ENCODE results near the gene ERFE. TPM values are rescaled to one million over a fixed set of nuclear protein-coding genes. Genes with fewer than 3 reads are reported as not detected.

Gene ERFE
- total RNA-seq, 1 donor, result 1.8 TPM

DNA sequence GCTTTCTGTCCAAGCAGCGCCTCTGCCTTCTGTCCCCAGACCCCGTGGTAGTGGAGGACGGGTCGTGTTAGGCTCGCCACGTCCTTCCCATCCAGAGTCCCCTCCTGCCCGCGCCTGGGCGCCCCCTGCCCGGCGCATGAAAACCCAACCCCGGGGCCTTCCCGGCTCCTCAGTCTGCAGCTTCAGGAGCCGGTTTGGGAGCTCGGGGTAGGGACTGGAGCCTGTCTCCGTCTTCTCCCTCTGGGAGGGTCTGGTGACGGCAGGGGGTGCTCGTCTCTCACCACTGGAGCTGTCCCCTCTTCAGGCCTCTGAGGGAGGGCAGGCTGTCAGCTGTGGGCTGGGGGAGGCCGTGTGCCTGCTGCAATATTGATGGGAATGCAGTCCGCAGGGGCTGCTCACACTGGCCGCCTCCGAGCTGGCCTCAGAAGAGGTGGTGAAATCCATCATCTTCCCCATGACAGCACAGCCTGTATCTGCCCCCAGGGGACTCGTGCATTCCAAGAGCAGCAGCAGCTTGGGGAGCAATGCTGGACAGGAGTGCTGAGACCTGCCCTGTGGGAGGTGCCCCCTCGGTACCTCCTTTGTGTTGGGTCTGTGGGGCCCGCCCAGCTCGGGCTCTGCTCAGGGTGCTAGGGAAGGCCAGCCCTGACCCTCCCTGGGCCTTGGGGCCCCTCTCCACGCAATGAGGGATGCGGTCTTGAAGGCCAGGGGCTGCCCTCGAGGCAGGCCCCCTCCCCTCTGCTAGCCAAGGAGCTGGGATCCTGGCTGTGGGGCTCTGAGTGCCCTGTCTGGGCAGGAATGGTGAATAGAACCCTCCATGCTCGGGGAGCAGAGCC is 38.1 kb upstream of the ERFE start:
- Histone ChIP-seq H3K4me1 (ENCODE audit: insufficient read depth, low read length) (peaks cover 7% of the 10 kb centered on the region), H3K36me3 (ENCODE audit: insufficient read depth, low read length) (no peaks in the 10 kb centered on the region), H2AFZ (ENCODE audit: low read length) (no peak overlapping the region), H3K9me3 (ENCODE audit: low read depth, low read length) (no peaks in the 10 kb centered on the region), H3K4me2 (ENCODE audit: insufficient read depth, low read length) (no peak overlapping the region), H3K4me3 (ENCODE audit: insufficient read depth, low read length) (no peak overlapping the region), H4K20me1 (ENCODE audit: insufficient read depth, low read length) (no peaks in the 10 kb centered on the region), H3K27ac (ENCODE audit: low read depth, low read length) (no peak overlapping the region), H3K27me3 (ENCODE audit: insufficient read depth, low read length) (peaks cover 16% of the 10 kb centered on the region), H3K79me2 (ENCODE audit: insufficient read depth, low read length) (no peaks in the 10 kb centered on the region)
- peak; percentile 85 for DNase-seq (ENCODE audit: insufficient read length, low spot score, missing footprints)
- TF ChIP-seq, protein P1, sequence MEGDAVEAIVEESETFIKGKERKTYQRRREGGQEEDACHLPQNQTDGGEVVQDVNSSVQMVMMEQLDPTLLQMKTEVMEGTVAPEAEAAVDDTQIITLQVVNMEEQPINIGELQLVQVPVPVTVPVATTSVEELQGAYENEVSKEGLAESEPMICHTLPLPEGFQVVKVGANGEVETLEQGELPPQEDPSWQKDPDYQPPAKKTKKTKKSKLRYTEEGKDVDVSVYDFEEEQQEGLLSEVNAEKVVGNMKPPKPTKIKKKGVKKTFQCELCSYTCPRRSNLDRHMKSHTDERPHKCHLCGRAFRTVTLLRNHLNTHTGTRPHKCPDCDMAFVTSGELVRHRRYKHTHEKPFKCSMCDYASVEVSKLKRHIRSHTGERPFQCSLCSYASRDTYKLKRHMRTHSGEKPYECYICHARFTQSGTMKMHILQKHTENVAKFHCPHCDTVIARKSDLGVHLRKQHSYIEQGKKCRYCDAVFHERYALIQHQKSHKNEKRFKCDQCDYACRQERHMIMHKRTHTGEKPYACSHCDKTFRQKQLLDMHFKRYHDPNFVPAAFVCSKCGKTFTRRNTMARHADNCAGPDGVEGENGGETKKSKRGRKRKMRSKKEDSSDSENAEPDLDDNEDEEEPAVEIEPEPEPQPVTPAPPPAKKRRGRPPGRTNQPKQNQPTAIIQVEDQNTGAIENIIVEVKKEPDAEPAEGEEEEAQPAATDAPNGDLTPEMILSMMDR (IDR thresholded peaks at IDR 0.05; ENCODE audit: extremely low read depth, low read depth, low read length), result no peak

DNA sequence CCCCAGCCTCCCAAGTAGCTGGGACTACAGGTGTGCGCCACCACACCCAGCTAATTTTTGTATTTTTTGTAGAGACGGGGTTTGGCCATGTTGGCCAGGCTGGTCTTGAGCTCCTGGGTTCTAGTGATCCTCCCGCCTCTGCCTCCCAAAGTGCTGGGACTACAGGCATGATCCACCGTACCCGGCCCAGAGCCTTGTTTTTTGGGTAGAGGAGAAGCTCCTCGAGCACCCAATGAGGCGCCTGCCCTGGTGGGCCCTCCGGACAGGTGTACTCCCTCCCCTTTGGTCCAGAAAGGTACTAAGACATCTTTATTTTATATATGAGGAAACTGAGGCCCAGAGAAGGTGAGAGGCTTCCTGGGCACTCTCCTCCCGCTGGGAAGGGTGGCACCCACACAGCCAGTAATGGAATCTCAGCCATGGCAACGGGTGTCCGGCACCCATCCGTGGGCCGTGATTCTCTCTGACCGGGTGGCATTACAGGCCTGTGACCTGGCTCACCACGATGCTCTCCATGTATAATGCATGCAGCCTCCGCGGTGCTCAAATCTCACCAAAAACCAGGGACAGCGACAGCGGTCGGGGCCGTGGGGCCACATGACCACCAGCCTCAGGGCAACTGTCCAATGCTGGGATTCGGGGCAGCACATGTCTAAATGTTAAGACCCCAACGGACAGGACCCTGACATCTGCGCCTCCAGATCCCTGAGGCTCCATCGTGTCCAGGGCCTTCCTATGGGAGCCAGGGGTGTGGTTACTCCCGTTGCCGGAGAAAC is 37.1 kb upstream of the ERFE start:
- no peaks in the 10 kb centered on the region for H3K36me3 ChIP-seq (ENCODE audit: insufficient read depth, low read length)
- H3K9me3 ChIP-seq (ENCODE audit: low read depth, low read length), result no peaks in the 10 kb centered on the region
- H3K27me3 ChIP-seq (ENCODE audit: insufficient read depth, low read length), result peaks cover 16% of the 10 kb centered on the region
- H4K20me1 ChIP-seq (ENCODE audit: insufficient read depth, low read length), result no peaks in the 10 kb centered on the region
- peaks cover 7% of the 10 kb centered on the region for H3K4me1 ChIP-seq (ENCODE audit: insufficient read depth, low read length)
- no peak overlapping the region for H3K4me2 ChIP-seq (ENCODE audit: insufficient read depth, low read length)
- no peak overlapping the region for H3K27ac ChIP-seq (ENCODE audit: low read depth, low read length)
- DNase-seq (ENCODE audit: insufficient read length, low spot score, missing footprints), result peak; percentile 47
- H3K4me3 ChIP-seq (ENCODE audit: insufficient read depth, low read length), result no peak overlapping the region
- TF ChIP-seq, protein P1 (IDR thresholded peaks at IDR 0.05; ENCODE audit: extremely low read depth, low read depth, low read length), result no peak
- no peak overlapping the region for H2AFZ ChIP-seq (ENCODE audit: low read length)
- no peaks in the 10 kb centered on the region for H3K79me2 ChIP-seq (ENCODE audit: insufficient read depth, low read length)

DNA sequence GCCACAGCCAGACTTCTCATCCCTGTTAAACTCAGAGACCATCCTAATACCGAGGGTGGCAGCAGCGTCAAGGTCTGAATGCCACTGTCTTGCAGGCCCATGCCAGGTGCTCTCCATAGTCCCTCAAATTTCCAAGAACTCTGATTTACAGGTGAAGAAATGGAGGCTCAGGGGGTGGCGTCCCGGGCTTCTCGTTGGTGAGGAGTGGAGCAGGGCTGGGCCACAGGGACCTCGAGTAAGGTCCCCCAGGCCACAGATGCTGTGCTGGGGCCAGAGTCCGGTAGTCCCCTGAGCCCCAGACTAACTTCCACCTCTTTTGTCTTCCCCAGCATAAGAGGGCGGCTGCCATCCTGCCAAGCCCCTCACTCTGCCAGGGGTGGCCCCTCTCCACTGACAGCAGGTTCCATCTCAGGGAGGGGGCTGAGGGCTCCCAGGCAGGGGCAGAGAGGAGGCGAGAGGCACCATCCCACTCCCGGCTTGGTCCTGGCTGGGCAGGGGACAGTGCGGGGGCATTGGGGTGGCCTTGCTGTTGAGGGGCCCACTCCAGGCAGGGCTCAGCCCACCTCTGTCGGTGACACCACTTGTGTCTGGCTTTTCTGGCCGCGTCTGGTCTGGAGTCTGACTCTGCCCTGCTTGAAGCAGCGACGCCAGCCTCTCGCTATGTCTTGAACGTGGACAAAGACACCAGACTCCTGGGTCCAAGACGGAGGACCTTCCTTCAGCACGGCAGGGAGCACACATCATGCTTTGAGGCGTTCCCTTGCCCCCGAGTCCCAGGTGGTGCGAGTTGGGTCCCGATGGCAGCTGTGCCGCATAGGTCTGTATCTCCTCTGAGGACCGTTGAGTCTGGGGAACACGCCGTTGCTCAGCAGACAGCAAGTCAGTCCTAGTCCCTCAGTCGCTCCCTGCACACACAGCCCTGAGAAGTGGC is 36.2 kb upstream of the ERFE start:
- no peak overlapping the region for H3K27ac ChIP-seq (ENCODE audit: low read depth, low read length)
- TF ChIP-seq, protein P1 (IDR thresholded peaks at IDR 0.05; ENCODE audit: extremely low read depth, low read depth, low read length), result no peak
- no peak overlapping the region for H2AFZ ChIP-seq (ENCODE audit: low read length)

More for the DNA sequence above, 36.2 kb upstream of the ERFE start:
- peak; percentile 58 for DNase-seq (ENCODE audit: insufficient read length, low spot score, missing footprints)
- Histone ChIP-seq H3K4me2 (ENCODE audit: insufficient read depth, low read length) (no peak overlapping the region), H3K9me3 (ENCODE audit: low read depth, low read length) (no peaks in the 10 kb centered on the region), H3K27me3 (ENCODE audit: insufficient read depth, low read length) (peaks cover 16% of the 10 kb centered on the region), H4K20me1 (ENCODE audit: insufficient read depth, low read length) (no peaks in the 10 kb centered on the region), H3K36me3 (ENCODE audit: insufficient read depth, low read length) (no peaks in the 10 kb centered on the region), H3K4me1 (ENCODE audit: insufficient read depth, low read length) (peaks cover 9% of the 10 kb centered on the region), H3K79me2 (ENCODE audit: insufficient read depth, low read length) (no peaks in the 10 kb centered on the region), H3K4me3 (ENCODE audit: insufficient read depth, low read length) (no peak overlapping the region)
